DMS 273 treated with DMSO at 0.1 percent for 48 hours (cell line): Measurements from ENCODE around the gene LMO2.

Experiments
- DNase-seq: peaks from one replicate; lab custom pipeline; 2025; lab: John Stamatoyannopoulos, UW

Gene LMO2

GRCh38 chr11:33887886-33888285 lies 4.0 kb downstream of the LMO2 start:
- no peak for DNase-seq

- no peak for DNase-seq
These were observed 6.4 kb downstream of the LMO2 start for GRCh38 chr11:33885338-33886005.

- no peak for DNase-seq
These were observed 7.3 kb downstream of the LMO2 start for GRCh38 chr11:33884601-33885000.

GRCh38 chr11:33884035-33884434 lies 7.8 kb downstream of the LMO2 start:
- DNase-seq = no peak

- DNase-seq = no peak
These were observed 10.0 kb downstream of the LMO2 start for GRCh38 chr11:33881651-33882503.

GRCh38 chr11:33880979-33881378 lies 10.9 kb downstream of the LMO2 start:
- DNase-seq = no peak

GRCh38 chr11:33879375-33879774 lies 12.5 kb downstream of the LMO2 start:
- no peak for DNase-seq

GRCh38 chr11:33877038-33877437 lies 14.8 kb downstream of the LMO2 start:
- no peak for DNase-seq

GRCh38 chr11:33875621-33876294 lies 16.1 kb downstream of the LMO2 start:
- no peak for DNase-seq

- DNase-seq = no peak
These were observed 16.9 kb downstream of the LMO2 start for GRCh38 chr11:33874910-33875490.

GRCh38 chr11:33874433-33874832 lies 17.4 kb downstream of the LMO2 start:
- no peak for DNase-seq

GRCh38 chr11:33869481-33870422 lies 22.1 kb downstream of the LMO2 start:
- DNase-seq = no peak

GRCh38 chr11:33868647-33869461 lies 23.0 kb downstream of the LMO2 start:
- no peak for DNase-seq

- DNase-seq = no peak
These were observed 23.8 kb downstream of the LMO2 start for GRCh38 chr11:33867996-33868646.

- no peak for DNase-seq
These were observed 24.3 kb downstream of the LMO2 start for GRCh38 chr11:33867561-33867960.

- DNase-seq = no peak
These were observed 24.9 kb downstream of the LMO2 start for GRCh38 chr11:33866936-33867335.

- DNase-seq = no peak
These were observed 27.4 kb downstream of the LMO2 start for GRCh38 chr11:33864479-33864878.

- no peak for DNase-seq
These were observed 28.3 kb downstream of the LMO2 start for GRCh38 chr11:33863418-33864172.

- DNase-seq = no peak
These were observed 29.8 kb downstream of the LMO2 start for GRCh38 chr11:33861941-33862589.
